ENCODE data around the gene TRIM67.

TRIM67 gene

GRCh38 chr1:231201375-231201978 lies 39.6 kb downstream of the TRIM67 start:
- DNase-seq (ENCODE audit: low read depth): no peak
- H3K4me3 ChIP-seq (ENCODE audit: low read depth, low read length): no peak overlapping the region
- TF ChIP-seq CTCF (IDR thresholded peaks at IDR 0.05; ENCODE audit: low read depth, low read length, missing control alignments): no peak

DNA sequence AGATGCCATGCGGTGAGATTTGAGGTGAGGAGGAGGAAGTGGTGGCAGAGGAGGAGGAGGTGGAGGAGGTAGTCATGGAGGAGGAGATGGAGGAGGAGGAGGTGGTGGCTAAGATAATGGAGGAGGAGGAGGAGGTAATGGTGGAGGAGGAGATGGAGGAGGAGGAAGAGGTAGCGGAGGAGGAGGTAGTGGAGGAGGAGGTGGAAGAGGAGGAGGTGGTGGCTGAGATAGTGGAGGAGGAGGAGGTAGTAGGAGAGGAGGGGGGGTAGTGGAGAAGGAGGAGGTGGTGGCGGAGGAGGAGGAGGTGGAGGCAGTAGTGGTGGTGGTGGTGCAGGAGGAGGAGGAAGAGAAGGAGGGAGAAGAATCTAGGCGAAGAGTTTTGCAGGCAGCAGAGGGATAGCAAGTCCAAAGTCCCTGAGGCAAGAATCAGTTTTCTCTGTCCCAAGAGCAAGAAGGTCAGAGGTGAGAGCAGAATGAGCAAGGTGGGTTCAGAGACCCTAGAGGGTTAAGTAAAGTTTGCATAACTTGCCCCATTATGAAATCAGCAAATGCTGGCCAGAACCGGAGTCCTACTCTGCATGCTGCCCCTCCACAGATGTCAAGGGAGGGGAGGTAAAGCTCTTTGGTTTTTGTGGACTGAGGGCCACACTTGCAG lies 40.2 kb downstream of the TRIM67 start:
- no peak for TF ChIP-seq CTCF (IDR thresholded peaks at IDR 0.05; ENCODE audit: low read depth, low read length, missing control alignments)
- H3K4me3 ChIP-seq (ENCODE audit: low read depth, low read length): no peak overlapping the region
- DNase-seq (ENCODE audit: low read depth): no peak

DNA sequence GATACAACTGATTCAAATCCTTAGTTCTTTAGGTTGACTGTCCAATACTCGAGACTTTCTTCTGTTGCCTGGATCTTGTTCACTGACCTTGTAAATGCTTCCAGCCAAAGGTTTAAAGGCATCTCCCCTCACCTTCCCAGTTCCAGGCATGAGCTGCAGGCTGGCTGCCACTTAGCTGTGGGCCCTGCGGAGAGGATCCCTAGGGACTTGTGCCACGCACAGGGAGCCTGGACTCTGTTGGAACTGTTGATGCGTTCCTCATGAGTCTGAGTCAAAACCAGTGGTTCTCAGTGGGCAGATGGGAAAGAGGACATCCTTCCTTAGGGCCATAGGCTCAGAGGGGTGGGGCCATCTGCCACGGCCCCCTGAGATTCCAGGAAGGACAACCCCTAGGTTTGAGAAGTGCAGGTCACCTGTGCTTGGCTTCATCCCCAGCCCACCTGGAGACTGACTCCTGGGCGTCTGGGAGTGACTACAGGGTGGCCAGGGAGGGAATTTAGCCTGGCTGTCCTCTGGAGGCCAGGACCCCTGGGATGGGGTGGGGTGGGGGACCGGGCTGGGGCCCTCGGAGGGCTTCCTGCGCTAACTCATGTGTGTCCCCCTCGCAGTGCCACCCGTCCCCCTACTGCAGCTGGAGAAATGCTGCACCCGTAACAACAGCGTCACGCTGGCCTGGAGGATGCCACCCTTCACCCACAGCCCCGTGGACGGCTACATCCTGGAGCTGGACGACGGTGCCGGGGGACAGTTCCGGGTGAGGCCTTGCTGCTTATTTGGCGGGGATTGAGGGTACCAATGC lies 41.6 kb downstream of the TRIM67 start:
- H3K4me3 ChIP-seq (ENCODE audit: low read depth, low read length): no peak overlapping the region
- no peak for DNase-seq (ENCODE audit: low read depth)
- no peak for TF ChIP-seq CTCF (IDR thresholded peaks at IDR 0.05; ENCODE audit: low read depth, low read length, missing control alignments)

GRCh38 chr1:231206856-231207255 lies 45.0 kb downstream of the TRIM67 start:
- no peak for DNase-seq (ENCODE audit: low read depth)
- no peak overlapping the region for H3K4me3 ChIP-seq (ENCODE audit: low read depth, low read length)
- TF ChIP-seq CTCF (IDR thresholded peaks at IDR 0.05; ENCODE audit: low read depth, low read length, missing control alignments): no peak

- no peak for DNase-seq (ENCODE audit: low read depth)
- H3K4me3 ChIP-seq (ENCODE audit: low read depth, low read length): no peak overlapping the region
- TF ChIP-seq CTCF (IDR thresholded peaks at IDR 0.05; ENCODE audit: low read depth, low read length, missing control alignments): no peak
These were observed 45.6 kb downstream of the TRIM67 start for GRCh38 chr1:231207437-231207836.

- H3K4me3 ChIP-seq (ENCODE audit: low read depth, low read length): no peak overlapping the region
- no peak for DNase-seq (ENCODE audit: low read depth)
- TF ChIP-seq CTCF (IDR thresholded peaks at IDR 0.05; ENCODE audit: low read depth, low read length, missing control alignments): no peak
These were observed 47.1 kb downstream of the TRIM67 start for GRCh38 chr1:231208980-231209379.
